CD4-positive, alpha-beta T cell (primary cell): ENCODE measurements around the gene CYP4F2. TPM values are rescaled to one million over a fixed set of nuclear protein-coding genes. Genes with fewer than 3 reads are reported as not detected.

ENCODE experiments used
- ATAC-seq: fragments of 200-7000 bp; cut with Tn5 transposase; one replicate; pipeline ENCODE4 v1.10.0; 2022; ENCODE audit warnings: mild to moderate bottlenecking; ENCODE audit not compliant: poor library complexity
- CTCF ChIA-PET: fragments of 350-600 bp; sonication (Branson Sonifier 250); formaldehyde crosslinking; loops from one replicate; lab custom pipeline; 2021; ENCODE audit warnings: antibody characterized with exemption, inconsistent platforms; lab: Charles Lee
- POLR2A ChIA-PET: fragments of 350-600 bp; sonication (Branson Sonifier 250); formaldehyde crosslinking; loops from one replicate; lab custom pipeline; 2021; ENCODE audit warnings: antibody characterized with exemption, inconsistent platforms; lab: Charles Lee
- DNase-seq, 14 experiments: peaks; one replicate each; pipeline ENCODE4 v3.0.0-alpha.2; 2013 to 2020; ENCODE audit warnings: mixed read lengths in 2 of 14
- H3K27ac ChIP-seq, 2 donors: one replicate each; pipeline versions ENCODE4 v1.5.1 to v1.7.0; 2013; ENCODE audit warnings: low read length in 2 of 2, low read depth in 1 of 2, mild to moderate bottlenecking in 1 of 2
- H3K27me3 ChIP-seq, 2 experiments: 1 replicate in 1 of 2; 2 replicates in 1 of 2; pipeline versions ENCODE4 v1.6.1 to v1.7.0; 2013; ENCODE audit warnings: low read length in 2 of 2, control low read depth in 1 of 2, mild to moderate bottlenecking in 1 of 2, moderate library complexity in 1 of 2; ENCODE audit not compliant: insufficient read depth in 2 of 2, control insufficient read depth in 1 of 2
- H3K36me3 ChIP-seq: one replicate; pipeline ENCODE4 v1.6.1; 2013; ENCODE audit warnings: low read length, control low read depth; ENCODE audit not compliant: insufficient read depth
- H3K4me1 ChIP-seq: one replicate; pipeline ENCODE4 v1.6.1; 2013; ENCODE audit warnings: low read length, control low read depth; ENCODE audit not compliant: insufficient read depth
- H3K4me3 ChIP-seq: one replicate; pipeline ENCODE4 v1.5.1; 2013; ENCODE audit warnings: mild to moderate bottlenecking, low read length, moderate library complexity
- H3K9me3 ChIP-seq, 2 experiments: 1 replicate in 1 of 2; 2 replicates in 1 of 2; pipeline versions ENCODE4 v1.6.1 to v1.7.0; 2013; ENCODE audit warnings: low read length in 2 of 2, mild to moderate bottlenecking in 2 of 2, control low read depth in 1 of 2, moderate library complexity in 1 of 2; ENCODE audit not compliant: control insufficient read depth in 1 of 2, insufficient read depth in 1 of 2
- H3K27ac Mint-ChIP-seq: one replicate; pipeline ENCODE4 v1.8.0; 2020; ENCODE audit warnings: mixed read lengths
- H3K27me3 Mint-ChIP-seq: one replicate; pipeline ENCODE4 v1.8.0; 2021; ENCODE audit warnings: mixed read lengths
- H3K36me3 Mint-ChIP-seq: one replicate; pipeline ENCODE4 v1.8.0; 2021; ENCODE audit warnings: low read depth, mixed read lengths
- H3K4me1 Mint-ChIP-seq: one replicate; pipeline ENCODE4 v1.8.0; 2021; ENCODE audit warnings: low read depth, mixed read lengths
- H3K4me3 Mint-ChIP-seq: one replicate; pipeline ENCODE4 v1.8.0; 2020; ENCODE audit warnings: mild to moderate bottlenecking, mixed read lengths
- H3K9me3 Mint-ChIP-seq: one replicate; pipeline ENCODE4 v1.8.0; 2020; ENCODE audit warnings: mixed read lengths
- intact Hi-C, 2 experiments: fragments of 100-400 bp; cut with DNase I in 1 of 2; cut with micrococcal nuclease in 1 of 2; formaldehyde crosslinking; loops; one replicate each; pipeline versions ENCODE4 v1.15.1 to v1.9.0; 2023 to 2025; cut with DNase I, micrococcal nuclease
- total RNA-seq, 174 experiments: library from RNA in 2 of 174; stranded (reverse) in 2 of 174; gene quantifications; one replicate each; pipeline ENCODE4 v1.2.3 and lab custom pipeline; 2021 to 2026
- TF ChIP-seq, protein P1 (sequence below): fragments of 200-600 bp; IDR thresholded peaks from one replicate; pipeline ENCODE4 v1.8.0; 2022; ENCODE audit warnings: antibody characterized with exemption, mild to moderate bottlenecking

The CYP4F2 gene
- total RNA-seq, 2 experiments from 2014 or later, result not detected

DNA sequence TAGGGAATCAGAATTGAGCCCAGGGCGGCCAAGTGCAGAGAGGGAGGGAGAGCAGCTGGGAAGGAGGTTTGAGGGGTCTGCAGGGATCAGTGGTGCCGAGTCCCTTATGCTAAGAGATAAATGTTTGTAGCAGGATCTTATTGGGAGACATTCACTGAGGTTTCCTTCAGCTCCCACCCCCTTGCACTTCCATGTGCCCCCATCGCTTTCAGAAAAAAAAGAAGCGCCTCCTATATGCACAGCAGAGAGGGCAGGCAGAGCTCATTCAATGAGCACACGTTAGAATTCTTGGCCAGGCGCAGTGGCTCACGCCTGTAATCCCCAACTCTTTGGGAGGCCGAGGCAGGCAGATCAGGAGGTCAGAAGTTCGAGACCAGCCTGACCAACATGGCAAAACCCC, 28.0 kb downstream of the CYP4F2 start:
- CTCF ChIA-PET, result interaction anchor here (0.7 to 2.3 kb wide), 2 partner anchors 10 to 58 kb away, joined by 3 to 5 read pairs; no protein-coding TSS in a partner anchor
- no peak overlapping the region for H3K27ac ChIP-seq

DNA sequence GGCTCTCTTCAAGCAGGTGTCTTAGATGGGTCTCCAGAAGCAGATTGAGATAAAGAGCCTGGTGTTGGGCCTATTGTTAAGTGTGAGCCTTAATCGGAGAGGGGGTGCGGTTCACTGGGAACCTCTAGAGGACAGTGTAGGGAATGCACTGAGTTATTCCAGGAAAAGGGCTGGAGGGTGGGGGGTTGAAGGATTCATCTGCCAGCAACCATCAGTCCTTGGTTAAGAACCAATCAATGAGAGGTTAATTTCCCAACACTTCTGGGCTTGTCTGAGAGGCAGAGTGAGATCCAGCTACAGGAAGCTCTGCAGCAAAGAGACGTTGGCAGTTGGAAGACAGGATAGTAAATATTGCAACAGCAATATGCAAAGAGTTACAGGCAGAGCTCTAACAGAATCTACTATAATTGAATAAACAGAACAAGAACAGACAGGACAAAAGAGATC, 28.7 kb downstream of the CYP4F2 start:
- Mint-ChIP-seq H3K27ac (no peak overlapping the region), H3K4me1 (peaks cover 4% of the 10 kb centered on the region), H3K27me3 (peaks cover 11% of the 10 kb centered on the region), H3K36me3 (no peaks in the 10 kb centered on the region), H3K4me3 (no peak overlapping the region), H3K9me3 (no peaks in the 10 kb centered on the region)
- no peak overlapping the region for H3K27ac ChIP-seq
- no peaks in the 10 kb centered on the region for H3K36me3 ChIP-seq
- H3K4me1 ChIP-seq, result peaks cover 15% of the 10 kb centered on the region
- H3K27me3 ChIP-seq, result peaks cover 0 to 2% of the 10 kb centered on the region in 2 experiments
- peak; percentile 14 to 75 (median 30) for DNase-seq
- no peak overlapping the region for H3K4me3 ChIP-seq
- H3K9me3 ChIP-seq, result no peaks in the 10 kb centered on the region
- CTCF ChIA-PET, result interaction anchor here (0.7 to 2.3 kb wide), 2 partner anchors 9 to 57 kb away, joined by 3 to 5 read pairs; no protein-coding TSS in a partner anchor
- intact Hi-C loops, result loop anchor here (1.0 to 2.0 kb wide), 4 partner anchors 32 to 284 kb away; no protein-coding TSS in a partner anchor
- POLR2A ChIA-PET, result no interaction called here
- TF ChIP-seq, protein P1, sequence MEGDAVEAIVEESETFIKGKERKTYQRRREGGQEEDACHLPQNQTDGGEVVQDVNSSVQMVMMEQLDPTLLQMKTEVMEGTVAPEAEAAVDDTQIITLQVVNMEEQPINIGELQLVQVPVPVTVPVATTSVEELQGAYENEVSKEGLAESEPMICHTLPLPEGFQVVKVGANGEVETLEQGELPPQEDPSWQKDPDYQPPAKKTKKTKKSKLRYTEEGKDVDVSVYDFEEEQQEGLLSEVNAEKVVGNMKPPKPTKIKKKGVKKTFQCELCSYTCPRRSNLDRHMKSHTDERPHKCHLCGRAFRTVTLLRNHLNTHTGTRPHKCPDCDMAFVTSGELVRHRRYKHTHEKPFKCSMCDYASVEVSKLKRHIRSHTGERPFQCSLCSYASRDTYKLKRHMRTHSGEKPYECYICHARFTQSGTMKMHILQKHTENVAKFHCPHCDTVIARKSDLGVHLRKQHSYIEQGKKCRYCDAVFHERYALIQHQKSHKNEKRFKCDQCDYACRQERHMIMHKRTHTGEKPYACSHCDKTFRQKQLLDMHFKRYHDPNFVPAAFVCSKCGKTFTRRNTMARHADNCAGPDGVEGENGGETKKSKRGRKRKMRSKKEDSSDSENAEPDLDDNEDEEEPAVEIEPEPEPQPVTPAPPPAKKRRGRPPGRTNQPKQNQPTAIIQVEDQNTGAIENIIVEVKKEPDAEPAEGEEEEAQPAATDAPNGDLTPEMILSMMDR, result peak; percentile 68
- peak; percentile 88 for ATAC-seq

More for the DNA sequence above, 28.0 kb downstream of the CYP4F2 start:
- ATAC-seq, result no peak
- Mint-ChIP-seq H3K9me3 (peaks cover 4% of the 10 kb centered on the region), H3K4me1 (peaks cover 4% of the 10 kb centered on the region), H3K27ac (no peak overlapping the region), H3K4me3 (no peak overlapping the region), H3K27me3 (peaks cover 17% of the 10 kb centered on the region), H3K36me3 (no peaks in the 10 kb centered on the region)
- H3K4me3 ChIP-seq, result no peak overlapping the region
- H3K27me3 ChIP-seq, result peaks cover 0 to 6% of the 10 kb centered on the region in 2 experiments
- TF ChIP-seq, protein P1, result no peak
- POLR2A ChIA-PET, result no interaction called here
- H3K36me3 ChIP-seq, result no peaks in the 10 kb centered on the region
- peaks cover 15% of the 10 kb centered on the region for H3K4me1 ChIP-seq
- no peaks in the 10 kb centered on the region for H3K9me3 ChIP-seq
- intact Hi-C loops, result loop anchor here (1.0 to 2.0 kb wide), 4 partner anchors 33 to 285 kb away; no protein-coding TSS in a partner anchor
- no peak for DNase-seq

DNA sequence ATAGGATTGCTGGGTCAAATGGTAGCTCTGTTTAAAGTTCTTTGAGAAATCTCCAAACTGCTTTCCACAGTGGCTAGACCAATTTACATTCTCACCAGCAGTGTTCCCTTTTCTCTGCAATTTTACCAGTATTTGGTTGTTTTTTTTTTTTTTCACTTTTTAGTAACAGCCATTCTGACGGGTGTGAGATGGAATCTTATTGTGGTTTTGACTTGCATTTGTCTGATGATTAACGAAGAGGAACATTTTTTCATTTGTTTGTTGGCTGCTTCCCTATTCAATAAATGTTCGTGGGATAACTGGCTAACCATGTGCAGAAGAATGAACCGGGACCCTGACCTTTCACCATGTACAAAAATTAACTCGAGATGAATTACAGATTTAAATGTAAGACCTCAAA, 31.2 kb downstream of the CYP4F2 start:
- H3K4me3 Mint-ChIP-seq, result no peak overlapping the region
- ChIA-PET CTCF (no interaction called here), POLR2A (no interaction called here)
- Histone ChIP-seq H3K4me3 (no peak overlapping the region), H3K27me3 (no peaks in the 10 kb centered on the region), H3K4me1 (peaks cover 13% of the 10 kb centered on the region), H3K36me3 (no peaks in the 10 kb centered on the region), H3K9me3 (no peaks in the 10 kb centered on the region), H3K27ac (no peak overlapping the region)
- H3K4me1 Mint-ChIP-seq, result peaks cover 2% of the 10 kb centered on the region
- TF ChIP-seq, protein P1, result no peak
- ATAC-seq, result no peak
- no peaks in the 10 kb centered on the region for H3K36me3 Mint-ChIP-seq
- H3K27ac Mint-ChIP-seq, result no peak overlapping the region
- no peaks in the 10 kb centered on the region for H3K27me3 Mint-ChIP-seq
- intact Hi-C loops, result no loop called here
- DNase-seq, result no peak
- H3K9me3 Mint-ChIP-seq, result no peaks in the 10 kb centered on the region
